B cell (primary cell): Measurements from ENCODE around the gene ADRA1B. TPM values are rescaled to one million over a fixed set of nuclear protein-coding genes. Genes with fewer than 3 reads are reported as not detected.

Source experiments
- ATAC-seq: fragments of 200-7000 bp; cut with Tn5 transposase; one replicate; pipeline ENCODE4 v1.10.0; 2021; ENCODE audit warnings: low read depth, mild to moderate bottlenecking, moderate number of reproducible peaks, moderate library complexity
- CTCF ChIA-PET: fragments of 350-600 bp; sonication (Branson Sonifier 250); formaldehyde crosslinking; loops from one replicate; lab custom pipeline; 2021; ENCODE audit warnings: antibody characterized with exemption, inconsistent platforms; lab: Charles Lee
- POLR2A ChIA-PET: fragments of 350-600 bp; sonication (Branson Sonifier 250); formaldehyde crosslinking; loops from one replicate; lab custom pipeline; 2021; ENCODE audit warnings: antibody characterized with exemption; lab: Charles Lee
- DNase-seq: peaks from one replicate; pipeline ENCODE4 v3.0.0; 2013
- H2AFZ ChIP-seq: 2 replicates; pipeline ENCODE4 v1.6.1; 2012; ENCODE audit warnings: mild to moderate bottlenecking, low read depth, low read length; ENCODE audit not compliant: insufficient read depth, poor library complexity, severe bottlenecking
- H3K27ac ChIP-seq, 2 donors: 1 replicate in 1 of 2; 2 replicates in 1 of 2; pipeline ENCODE4 v1.5.1; 2012 to 2013; ENCODE audit warnings: low read length in 2 of 2, mild to moderate bottlenecking in 2 of 2, moderate library complexity in 1 of 2
- H3K27me3 ChIP-seq, 4 experiments: fragments of 200-600 bp in 1 of 4; sonication (generic) in 1 of 4; replicated peaks in 1 of 4; 1 replicate in 2 of 4; 2 replicates in 2 of 4; pipeline versions ENCODE4 v1.6.1 to v1.7.0; 2013 to 2016; ENCODE audit warnings: low read length in 3 of 4, mild to moderate bottlenecking in 2 of 4, mixed read lengths in 1 of 4, moderate library complexity in 1 of 4; ENCODE audit not compliant: insufficient read depth in 4 of 4, control insufficient read depth in 3 of 4; ENCODE audit errors: control extremely low read depth in 1 of 4
- H3K36me3 ChIP-seq, 2 experiments: replicated peaks in 1 of 2; 1 replicate in 1 of 2; 2 replicates in 1 of 2; pipeline versions ENCODE4 v1.6.1 to v1.7.1; 2013; ENCODE audit warnings: low read length in 1 of 2; ENCODE audit not compliant: insufficient read depth in 2 of 2, control insufficient read depth in 1 of 2; ENCODE audit errors: control extremely low read depth in 1 of 2, extremely low read depth in 1 of 2
- H3K4me1 ChIP-seq, 2 donors: fragments of 200-600 bp in 1 of 2; sonication (generic) in 1 of 2; 1 replicate in 1 of 2; 2 replicates in 1 of 2; pipeline versions ENCODE4 v1.5.1 to v1.6.1; 2013 to 2017; ENCODE audit warnings: low read length in 2 of 2; ENCODE audit not compliant: control insufficient read depth in 2 of 2, insufficient read depth in 2 of 2
- H3K4me2 ChIP-seq: replicated peaks from 2 replicates; pipeline ENCODE3; 2012; ENCODE audit warnings: mild to moderate bottlenecking, low read depth, low read length; ENCODE audit not compliant: poor library complexity, severe bottlenecking
- H3K4me3 ChIP-seq, 5 experiments: fragments of 200-600 bp in 1 of 5; sonication (generic) in 1 of 5; 1 replicate in 3 of 5; 2 replicates in 2 of 5; pipeline versions ENCODE4 v1.5.1 to v1.7.0; 2011 to 2016; ENCODE audit warnings: low read length in 4 of 5, mild to moderate bottlenecking in 4 of 5, low read depth in 2 of 5, control low read depth in 1 of 5, moderate library complexity in 1 of 5; ENCODE audit not compliant: insufficient read depth in 1 of 5; ENCODE audit errors: control extremely low read depth in 1 of 5, extremely low read depth in 1 of 5
- H3K79me2 ChIP-seq: fragments of 200-600 bp; sonication (generic); one replicate; pipeline ENCODE4 v1.6.0; 2016; ENCODE audit warnings: low read length; ENCODE audit not compliant: control insufficient read depth, insufficient read depth
- H3K9ac ChIP-seq: fragments of 200-600 bp; sonication (generic); 2 replicates; pipeline ENCODE4 v1.6.1; 2017; ENCODE audit warnings: mild to moderate bottlenecking, low read length, moderate library complexity
- H3K9me3 ChIP-seq, 3 donors: one replicate each; pipeline versions ENCODE4 v1.6.1 to v1.7.1; 2013; ENCODE audit warnings: low read length in 2 of 3; ENCODE audit not compliant: control insufficient read depth in 2 of 3, insufficient read depth in 1 of 3; ENCODE audit errors: control extremely low read depth in 1 of 3
- H4K20me1 ChIP-seq: 2 replicates; pipeline ENCODE4 v1.6.0; 2012; ENCODE audit warnings: mild to moderate bottlenecking, low read length; ENCODE audit not compliant: insufficient read depth, control insufficient read depth, poor library complexity, severe bottlenecking
- H3K27ac Mint-ChIP-seq: one replicate; pipeline ENCODE4 v1.8.0; 2021; ENCODE audit warnings: mixed read lengths
- H3K27me3 Mint-ChIP-seq: one replicate; pipeline ENCODE4 v1.8.0; 2021; ENCODE audit warnings: mixed read lengths
- H3K4me1 Mint-ChIP-seq: one replicate; pipeline ENCODE4 v1.8.0; 2021; ENCODE audit warnings: mixed read lengths
- H3K4me3 Mint-ChIP-seq: one replicate; pipeline ENCODE4 v1.8.0; 2021; ENCODE audit warnings: mixed read lengths
- H3K9me3 Mint-ChIP-seq: one replicate; pipeline ENCODE4 v1.8.0; 2022; ENCODE audit warnings: mixed read lengths; ENCODE audit not compliant: insufficient read depth
- EZH2 ChIP-seq: IDR thresholded peaks from 2 replicates; pipeline ENCODE4 v1.6.1; 2012; ENCODE audit warnings: borderline replicate concordance, low read depth, mild to moderate bottlenecking, moderate library complexity, low read length; ENCODE audit not compliant: insufficient read depth, poor library complexity, severe bottlenecking
- WGBS: methylation state at CpG from one replicate; pipeline ENCODE4 v1.1.5; 2013; ENCODE audit warnings: missing lambda C conversion rate; ENCODE audit not compliant: insufficient coverage; 5-methylcytosine and 5-hydroxymethylcytosine counted together
- intact Hi-C: fragments of 100-400 bp; cut with micrococcal nuclease; formaldehyde crosslinking; loops from one replicate; pipeline ENCODE4 v1.10.0; 2022
- polyA plus RNA-seq: library from polyadenylated mRNA; depleted of rRNA; stranded (reverse); fragments of >200 nt; gene quantifications from 2 replicates; pipeline ENCODE4 v1.2.3, GENCODE V29; 2012
- total RNA-seq, 2 donors: library from RNA; stranded (reverse); fragments of 120-200 nt in 1 of 2; gene quantifications; 1 replicate in 1 of 2; 2 replicates in 1 of 2; pipeline versions ENCODE4 v1.2.3 to v1.2.4, GENCODE V29; 2013 to 2022
- TF ChIP-seq, protein P1 (sequence below): fragments of 200-600 bp; IDR thresholded peaks from one replicate; pipeline ENCODE4 v1.8.0; 2022; ENCODE audit warnings: antibody characterized with exemption, mild to moderate bottlenecking

The ADRA1B gene
- total and polyA plus RNA-seq, 2 donors (not counting 1 experiment from before 2014, with no cell fraction given) = 0.04 TPM; not detected in 1

- intact Hi-C loops = no loop called here
- Histone ChIP-seq H2AFZ (no peak overlapping the region), H3K79me2 (no peaks in the 10 kb centered on the region), H3K9me3 (no peaks in the 10 kb centered on the region), H3K4me3 (no peak overlapping the region), H4K20me1 (no peaks in the 10 kb centered on the region), H3K4me2 (no peak overlapping the region), H3K27me3 (peaks cover 0 to 11% (median 6%) of the 10 kb centered on the region in 4 experiments), H3K27ac (no peak overlapping the region), H3K9ac (no peak overlapping the region), H3K36me3 (no peaks in the 10 kb centered on the region), H3K4me1 (peaks cover 0 to 3% of the 10 kb centered on the region in 2 donors)
- TF ChIP-seq, protein P1, sequence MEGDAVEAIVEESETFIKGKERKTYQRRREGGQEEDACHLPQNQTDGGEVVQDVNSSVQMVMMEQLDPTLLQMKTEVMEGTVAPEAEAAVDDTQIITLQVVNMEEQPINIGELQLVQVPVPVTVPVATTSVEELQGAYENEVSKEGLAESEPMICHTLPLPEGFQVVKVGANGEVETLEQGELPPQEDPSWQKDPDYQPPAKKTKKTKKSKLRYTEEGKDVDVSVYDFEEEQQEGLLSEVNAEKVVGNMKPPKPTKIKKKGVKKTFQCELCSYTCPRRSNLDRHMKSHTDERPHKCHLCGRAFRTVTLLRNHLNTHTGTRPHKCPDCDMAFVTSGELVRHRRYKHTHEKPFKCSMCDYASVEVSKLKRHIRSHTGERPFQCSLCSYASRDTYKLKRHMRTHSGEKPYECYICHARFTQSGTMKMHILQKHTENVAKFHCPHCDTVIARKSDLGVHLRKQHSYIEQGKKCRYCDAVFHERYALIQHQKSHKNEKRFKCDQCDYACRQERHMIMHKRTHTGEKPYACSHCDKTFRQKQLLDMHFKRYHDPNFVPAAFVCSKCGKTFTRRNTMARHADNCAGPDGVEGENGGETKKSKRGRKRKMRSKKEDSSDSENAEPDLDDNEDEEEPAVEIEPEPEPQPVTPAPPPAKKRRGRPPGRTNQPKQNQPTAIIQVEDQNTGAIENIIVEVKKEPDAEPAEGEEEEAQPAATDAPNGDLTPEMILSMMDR = no peak
- TF ChIP-seq EZH2 = no peak
- WGBS = 95% methylated on average over 8 of the region's 8 CpGs
- peaks cover 23% of the 10 kb centered on the region for H3K27me3 Mint-ChIP-seq
- H3K27ac Mint-ChIP-seq = no peak overlapping the region
- CTCF ChIA-PET = interaction anchor here (0.7 kb wide), 1 partner anchor 520 kb away, joined by 4 read pairs; no protein-coding TSS in a partner anchor
- ATAC-seq (no peak), DNase-seq (no peak)
- POLR2A ChIA-PET = no interaction called here
- no peaks in the 10 kb centered on the region for H3K9me3 Mint-ChIP-seq
- H3K4me3 Mint-ChIP-seq = no peak overlapping the region
- no peaks in the 10 kb centered on the region for H3K4me1 Mint-ChIP-seq
Observed at GRCh38 chr5:159961176-159962160, 45.2 kb downstream of the ADRA1B start.

GRCh38 chr5:159962214-159962613 lies 45.9 kb downstream of the ADRA1B start:
- H3K79me2 ChIP-seq = no peaks in the 10 kb centered on the region
- Mint-ChIP-seq H3K9me3 (no peaks in the 10 kb centered on the region), H3K4me1 (no peaks in the 10 kb centered on the region), H3K4me3 (no peak overlapping the region), H3K27me3 (peaks cover 31% of the 10 kb centered on the region), H3K27ac (no peak overlapping the region)
- ChIA-PET POLR2A (no interaction called here), CTCF (interaction anchor here (0.7 to 3.1 kb wide), 5 partner anchors 10 to 805 kb away, joined by 4 to 11 read pairs (median 7); no protein-coding TSS in a partner anchor)
- no peak overlapping the region for H2AFZ ChIP-seq
- H3K36me3 ChIP-seq = no peaks in the 10 kb centered on the region
- H3K9ac ChIP-seq = no peak overlapping the region
- no peak overlapping the region for H3K4me3 ChIP-seq
- H3K27ac ChIP-seq = no peak overlapping the region
- intact Hi-C loops = no loop called here
- TF ChIP-seq, protein P1 = no peak
- TF ChIP-seq EZH2 = no peak
- H3K27me3 ChIP-seq = peaks cover 0 to 11% (median 8%) of the 10 kb centered on the region in 4 experiments
- ATAC-seq = no peak
- H3K4me1 ChIP-seq = peaks cover 0 to 3% of the 10 kb centered on the region in 2 donors
- H3K9me3 ChIP-seq = no peaks in the 10 kb centered on the region
- no peak for DNase-seq
- no peak overlapping the region for H3K4me2 ChIP-seq
- H4K20me1 ChIP-seq = no peaks in the 10 kb centered on the region
- WGBS = 68% methylated on average over 4 of the region's 4 CpGs
